ENCODE measurements around the gene PRPF31. TPM values are rescaled to one million over a fixed set of nuclear protein-coding genes. Genes with fewer than 3 reads are reported as not detected.
A peak's percentile ranks its signal among the peaks of the same experiment; 100 is the strongest.

PRPF31 gene
- total RNA-seq, 1 donor from 2014 or later = 24.0 TPM

DNA sequence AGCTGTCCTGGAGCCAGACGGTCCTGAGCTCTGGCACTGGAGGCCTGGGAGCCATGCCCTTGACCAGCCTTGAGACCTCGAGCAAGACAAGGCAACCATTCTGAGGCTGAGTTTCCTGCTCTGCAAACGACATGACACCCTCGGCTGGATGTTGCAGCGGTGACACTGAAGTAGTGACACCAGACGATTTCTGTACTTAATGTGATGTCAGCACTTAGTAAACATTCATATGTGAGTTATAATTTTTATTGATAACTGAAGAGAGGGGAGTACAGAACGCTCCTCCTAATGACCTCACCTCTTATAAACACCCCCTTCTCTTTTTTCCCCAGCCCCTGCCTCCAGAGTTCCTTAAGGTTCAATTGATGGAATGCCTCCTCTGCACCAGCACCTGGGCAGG lies 7.1 kb upstream of the PRPF31 start:
- no peak for DNase-seq

DNA sequence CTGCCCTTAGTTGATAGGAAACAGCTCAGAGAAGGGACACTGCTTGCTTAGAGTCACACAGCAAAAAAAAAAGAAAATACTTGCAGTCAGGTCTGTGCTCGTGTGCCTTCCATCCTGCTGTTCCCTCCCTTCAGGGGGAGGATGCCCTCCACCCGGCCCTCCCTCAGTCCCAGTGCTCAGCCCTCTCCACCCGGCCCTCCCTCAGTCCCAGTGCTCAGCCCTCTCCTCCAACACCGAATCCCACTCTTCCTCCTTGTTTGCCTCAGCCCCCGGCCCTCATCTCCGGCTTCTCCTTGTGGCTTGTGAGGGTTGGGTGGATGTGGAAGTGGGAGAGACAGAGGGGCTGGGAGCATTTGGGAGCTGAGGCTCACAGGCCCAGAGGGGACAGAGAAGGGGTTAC lies 5.9 kb upstream of the PRPF31 start:
- no peak for DNase-seq

DNA sequence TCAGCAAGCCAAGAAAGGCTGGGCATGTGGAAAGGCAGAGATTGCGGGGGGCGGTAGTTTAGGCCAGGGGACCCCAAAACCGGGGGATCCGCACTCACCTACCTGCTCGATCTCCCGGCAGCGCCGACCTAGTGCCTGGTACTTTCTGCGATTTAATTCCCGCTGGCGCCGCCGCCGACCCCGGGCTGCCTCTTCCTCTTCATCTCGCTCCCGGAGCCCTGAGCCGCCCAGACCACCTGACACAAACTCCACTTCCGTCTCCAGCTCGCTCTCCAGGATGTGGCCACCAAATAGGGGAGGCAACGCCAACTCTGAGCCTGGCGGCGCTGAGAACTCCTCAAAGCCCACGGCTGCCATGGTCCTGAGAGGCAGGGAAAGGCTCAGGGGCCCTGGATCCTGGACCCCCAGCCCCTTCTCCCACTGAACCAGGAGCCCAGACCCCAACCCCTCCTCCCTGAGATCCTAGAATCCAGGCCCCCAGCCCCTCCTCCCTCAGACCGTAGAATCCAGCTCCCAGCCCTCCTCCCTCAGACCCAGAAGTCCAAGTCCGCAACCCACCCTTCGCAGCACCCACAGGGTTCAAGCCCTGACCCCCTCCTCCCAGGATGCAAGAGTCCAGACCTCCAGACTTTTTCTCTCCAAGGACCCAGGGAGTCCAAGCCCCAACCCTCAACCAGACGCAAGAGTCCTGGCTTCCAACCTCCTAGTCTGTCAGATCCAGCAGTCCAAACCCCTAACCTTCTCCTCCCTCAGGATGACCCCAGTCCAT lies 1.0 kb upstream of the PRPF31 start:
- DNase-seq = peak; percentile 9

DNA sequence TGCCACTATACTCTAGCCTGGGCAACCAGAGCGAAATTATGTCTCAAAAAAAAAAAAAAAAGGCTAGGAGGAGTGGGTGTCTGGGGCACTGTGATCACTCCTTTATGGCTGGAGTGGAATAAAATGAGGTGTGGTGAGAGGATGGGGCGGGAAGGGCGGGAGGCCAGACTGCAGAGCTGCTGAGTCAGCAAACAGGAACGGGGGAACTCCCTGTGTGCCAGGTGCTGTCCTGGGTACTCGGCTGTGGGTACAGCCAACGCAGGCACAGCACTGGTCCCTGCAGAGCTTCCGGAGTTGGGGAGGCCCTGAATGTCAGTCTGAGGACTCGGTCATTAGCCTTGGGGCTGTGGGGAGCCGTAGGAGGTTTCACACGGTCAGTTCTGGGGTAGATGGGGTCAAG lies 5.7 kb downstream of the PRPF31 start:
- no peak for DNase-seq

DNA sequence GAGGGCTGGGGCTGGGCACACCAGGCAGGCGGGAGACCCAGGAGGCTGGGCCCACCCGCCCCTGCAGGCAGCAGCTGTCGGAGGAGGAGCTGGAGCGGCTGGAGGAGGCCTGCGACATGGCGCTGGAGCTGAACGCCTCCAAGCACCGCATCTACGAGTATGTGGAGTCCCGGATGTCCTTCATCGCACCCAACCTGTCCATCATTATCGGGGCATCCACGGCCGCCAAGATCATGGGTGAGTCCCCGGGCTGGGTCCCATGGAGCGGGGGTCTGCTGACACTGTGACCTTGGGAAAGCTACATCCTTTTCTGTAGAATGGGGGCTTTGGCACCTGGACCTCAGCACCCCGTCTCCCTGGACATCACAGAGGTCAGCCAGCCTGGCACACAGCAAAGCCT lies 8.1 kb downstream of the PRPF31 start:
- DNase-seq = no peak

DNA sequence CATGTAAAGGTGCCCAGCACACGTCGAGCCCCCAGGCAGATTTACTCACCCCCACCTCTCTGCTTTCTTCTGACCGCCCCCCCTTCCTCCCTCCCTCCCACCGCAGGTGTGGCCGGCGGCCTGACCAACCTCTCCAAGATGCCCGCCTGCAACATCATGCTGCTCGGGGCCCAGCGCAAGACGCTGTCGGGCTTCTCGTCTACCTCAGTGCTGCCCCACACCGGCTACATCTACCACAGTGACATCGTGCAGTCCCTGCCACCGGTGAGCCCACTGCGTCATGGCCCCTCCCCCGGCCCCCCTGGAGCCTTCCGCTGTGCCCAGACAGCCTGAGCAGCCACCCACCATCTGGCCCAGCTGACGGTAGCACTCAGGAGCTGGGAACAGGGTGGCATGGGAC lies 8.8 kb downstream of the PRPF31 start:
- no peak for DNase-seq

DNA sequence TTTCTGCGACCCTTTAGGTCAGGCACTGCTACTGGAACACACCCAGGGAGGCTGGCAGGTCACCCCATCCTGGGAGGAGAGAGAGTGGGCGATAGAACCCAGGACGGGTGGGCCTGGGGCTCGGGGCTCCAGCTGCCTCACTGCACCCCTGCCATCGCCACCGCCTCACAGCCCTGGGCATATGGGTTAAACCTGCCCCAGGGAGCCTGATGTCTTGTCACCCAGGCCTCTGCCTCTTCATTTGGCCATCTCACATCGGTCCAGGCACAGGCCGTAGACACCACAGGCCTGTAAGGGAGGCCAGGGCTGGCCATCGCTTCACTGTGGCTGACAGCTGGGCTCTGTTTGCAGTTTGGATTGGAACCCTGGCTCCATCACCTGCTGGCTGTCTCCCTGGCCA lies 10.2 kb downstream of the PRPF31 start:
- DNase-seq = no peak

DNA sequence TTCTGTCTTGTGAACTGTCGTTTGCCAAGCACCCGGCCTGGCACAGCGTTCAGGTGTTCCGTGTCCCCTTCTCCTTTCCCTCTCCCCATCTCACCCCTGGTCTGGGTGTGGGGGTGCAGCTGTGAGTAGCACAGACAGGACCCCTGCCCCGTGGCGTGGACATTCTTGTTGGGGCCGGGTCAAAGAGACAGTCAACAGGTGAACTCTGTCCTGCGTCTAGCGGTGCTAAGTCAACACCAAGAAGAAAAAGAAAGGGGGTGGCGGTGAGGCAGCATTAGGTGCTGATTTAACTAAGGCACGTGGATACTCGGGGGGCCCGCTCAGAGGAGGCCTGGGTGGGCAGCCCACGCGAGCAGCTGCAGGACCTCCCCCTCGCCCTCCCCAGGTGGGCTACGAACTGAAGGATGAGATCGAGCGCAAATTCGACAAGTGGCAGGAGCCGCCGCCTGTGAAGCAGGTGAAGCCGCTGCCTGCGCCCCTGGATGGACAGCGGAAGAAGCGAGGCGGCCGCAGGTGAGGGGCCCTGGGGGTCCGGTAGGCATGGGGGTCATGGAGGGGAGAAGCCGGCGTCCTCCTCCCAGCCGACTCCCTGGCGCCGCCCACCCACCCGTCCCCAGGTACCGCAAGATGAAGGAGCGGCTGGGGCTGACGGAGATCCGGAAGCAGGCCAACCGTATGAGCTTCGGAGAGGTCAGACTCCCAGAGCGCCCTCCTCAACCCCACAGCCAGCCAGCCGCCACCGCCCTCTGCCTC lies 12.3 kb downstream of the PRPF31 start:
- no peak for DNase-seq

DNA sequence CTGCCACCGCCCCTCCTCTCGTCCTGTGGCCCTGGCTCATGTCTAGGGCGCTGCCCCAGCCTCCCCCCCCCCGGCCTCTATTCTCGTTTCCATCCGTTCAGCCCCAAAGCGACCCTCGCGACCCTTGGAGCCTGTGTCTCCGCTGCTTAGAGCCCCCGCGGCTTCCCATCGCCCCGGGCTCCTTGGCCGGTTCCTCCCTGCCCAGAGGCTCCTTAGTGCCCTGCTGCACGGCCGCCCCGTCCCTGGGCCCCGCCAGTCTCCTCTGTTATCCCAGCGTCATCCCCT lies 12.8 kb downstream of the PRPF31 start:
- DNase-seq = no peak

DNA sequence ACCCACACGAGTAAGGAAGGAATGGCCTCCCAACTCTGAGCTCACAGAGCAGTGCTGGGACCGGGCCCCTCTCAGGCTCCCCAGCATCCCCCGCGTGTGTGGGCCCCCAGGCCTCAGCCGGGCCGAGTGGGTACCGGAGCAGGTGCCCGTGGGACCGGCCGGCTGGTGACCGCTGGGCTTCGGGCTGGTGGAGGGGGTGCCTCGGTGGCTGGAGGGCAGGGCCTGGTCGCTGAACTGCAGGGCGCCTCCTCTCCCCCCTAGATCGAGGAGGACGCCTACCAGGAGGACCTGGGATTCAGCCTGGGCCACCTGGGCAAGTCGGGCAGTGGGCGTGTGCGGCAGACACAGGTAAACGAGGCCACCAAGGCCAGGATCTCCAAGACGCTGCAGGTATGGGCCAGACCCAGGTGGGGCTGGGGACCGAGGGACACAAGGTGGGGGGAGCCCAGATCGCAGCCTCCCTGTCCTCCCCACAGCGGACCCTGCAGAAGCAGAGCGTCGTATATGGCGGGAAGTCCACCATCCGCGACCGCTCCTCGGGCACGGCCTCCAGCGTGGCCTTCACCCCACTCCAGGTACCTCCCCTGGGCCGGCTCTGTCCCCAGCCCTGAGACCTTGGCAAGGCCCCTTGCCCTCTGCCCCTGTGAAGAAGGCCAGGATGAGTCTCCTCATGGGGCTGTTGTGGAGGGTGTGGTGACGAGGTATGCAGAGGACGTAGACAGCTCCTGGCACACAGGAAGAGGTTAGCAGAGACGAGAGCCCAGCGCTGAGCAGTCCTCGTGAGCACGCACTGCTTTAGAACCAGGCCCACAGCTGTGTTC lies 13.5 kb downstream of the PRPF31 start:
- no peak for DNase-seq

DNA sequence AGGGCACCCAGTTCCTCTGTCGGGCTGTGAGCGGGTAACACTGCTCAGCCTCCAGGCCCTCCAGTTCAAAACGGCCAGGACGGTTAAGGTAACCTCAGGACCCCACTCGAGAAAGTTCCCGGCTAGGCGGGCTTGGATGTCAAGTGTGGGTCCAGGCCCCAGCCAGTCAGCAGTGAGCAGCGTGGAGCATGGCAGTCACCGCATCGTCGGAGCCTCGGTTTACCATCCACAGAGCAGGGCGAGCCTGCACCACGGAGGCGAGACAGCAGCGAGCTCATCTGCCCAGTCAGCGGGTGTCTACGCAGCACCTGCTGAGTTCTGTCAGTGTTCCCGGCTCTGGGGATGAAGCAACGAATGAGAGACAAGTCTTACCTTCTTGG lies 14.1 kb downstream of the PRPF31 start:
- no peak for DNase-seq

DNA sequence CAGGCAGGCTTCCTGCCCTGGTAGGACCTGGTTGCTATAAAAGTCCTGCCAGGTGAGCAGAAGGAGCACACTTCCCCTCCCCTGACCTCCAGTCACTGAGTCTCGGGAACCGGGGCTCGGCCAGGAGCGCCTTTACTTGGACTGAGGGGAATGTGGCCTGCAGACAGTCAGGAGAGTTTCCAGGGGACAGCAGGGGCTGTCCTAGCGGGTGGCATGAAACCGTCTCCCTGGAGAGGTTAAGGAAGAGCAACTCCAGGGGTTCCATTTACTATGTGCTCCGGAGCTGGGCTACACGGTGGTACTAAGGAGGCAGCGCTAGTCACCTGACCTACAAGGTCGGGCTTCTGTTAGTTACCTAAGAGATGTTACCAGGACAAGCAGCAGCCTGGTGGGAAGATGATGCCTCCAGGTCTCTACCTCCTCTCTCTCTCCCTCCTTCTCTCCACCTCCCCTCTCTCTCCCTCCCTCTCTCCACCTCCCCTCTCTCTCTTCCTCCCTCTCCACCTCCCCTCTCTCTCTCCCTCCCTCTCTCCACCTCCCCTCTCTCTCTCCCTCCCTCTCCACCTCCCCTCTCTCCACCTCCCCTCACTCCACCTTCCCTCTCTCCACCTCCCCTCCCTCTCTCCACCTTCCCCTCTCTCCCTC lies 17.9 kb downstream of the PRPF31 start:
- DNase-seq = no peak

DNA sequence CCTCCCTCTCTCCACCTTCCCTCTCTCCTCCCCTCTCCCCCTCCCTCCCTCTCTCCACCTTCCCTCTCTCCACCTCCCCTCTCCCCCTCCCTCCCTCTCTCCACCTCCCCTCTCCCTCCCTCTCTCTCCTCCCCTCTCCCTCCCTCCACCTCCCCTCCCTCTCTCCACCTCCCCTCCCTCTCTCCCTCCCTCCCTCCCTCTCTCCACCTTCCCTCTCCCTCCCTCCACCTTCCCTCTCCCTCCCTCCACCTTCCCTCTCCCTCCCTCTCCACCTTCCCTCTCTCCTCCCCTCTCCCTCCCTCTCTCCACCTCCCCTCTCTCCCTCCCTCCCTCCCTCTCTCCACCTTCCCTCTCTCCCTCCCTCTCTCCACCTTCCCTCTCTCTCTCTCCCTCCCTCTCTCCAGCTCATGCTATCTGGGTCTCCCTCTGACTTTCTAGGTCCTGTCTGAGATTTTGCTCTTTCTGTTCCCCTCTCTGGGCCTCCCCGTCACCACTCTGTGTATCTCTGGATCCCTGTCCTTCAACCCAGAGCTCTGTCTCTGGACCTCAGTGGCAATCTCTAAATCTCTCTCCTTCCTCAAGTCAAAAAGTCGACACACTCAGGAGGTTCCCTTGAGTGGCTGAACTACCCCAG lies 18.5 kb downstream of the PRPF31 start:
- DNase-seq = no peak

DNA sequence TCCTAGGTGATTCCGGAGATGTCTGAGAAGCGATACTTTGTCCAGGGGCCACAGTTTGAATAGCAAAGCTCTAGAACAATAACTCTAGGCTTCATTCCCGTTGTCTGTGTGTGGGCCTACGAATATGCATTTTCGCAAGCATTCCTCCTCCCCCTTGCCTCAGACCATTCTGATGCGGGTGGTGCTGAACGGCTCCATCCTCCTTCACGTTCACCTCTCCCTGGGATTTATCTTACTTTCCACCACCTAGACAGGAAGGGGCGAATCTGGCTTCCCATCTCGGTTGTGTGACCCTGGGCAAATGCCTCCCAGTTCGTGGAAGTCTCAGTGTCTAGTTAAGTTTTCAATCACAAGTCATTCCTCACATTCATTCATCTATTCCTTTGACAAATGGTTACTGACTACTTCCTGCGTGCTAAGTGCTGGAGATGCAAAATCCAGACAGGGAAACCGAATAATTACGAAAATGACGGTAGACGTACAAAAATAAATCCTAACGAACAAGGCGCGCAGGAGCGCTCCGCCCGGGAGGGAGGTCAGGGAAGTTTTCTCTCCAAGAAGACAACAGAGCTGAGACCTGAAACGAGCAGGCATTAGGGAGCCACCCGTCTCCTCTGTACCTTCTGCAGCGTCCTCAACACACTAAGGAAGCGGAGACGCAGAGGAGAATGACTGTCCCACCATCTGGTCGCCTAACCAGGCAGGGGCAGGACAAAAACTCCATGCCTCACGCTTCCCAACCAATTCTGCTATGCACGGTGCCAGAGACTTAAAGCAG lies 20.7 kb downstream of the PRPF31 start:
- DNase-seq = no peak

DNA sequence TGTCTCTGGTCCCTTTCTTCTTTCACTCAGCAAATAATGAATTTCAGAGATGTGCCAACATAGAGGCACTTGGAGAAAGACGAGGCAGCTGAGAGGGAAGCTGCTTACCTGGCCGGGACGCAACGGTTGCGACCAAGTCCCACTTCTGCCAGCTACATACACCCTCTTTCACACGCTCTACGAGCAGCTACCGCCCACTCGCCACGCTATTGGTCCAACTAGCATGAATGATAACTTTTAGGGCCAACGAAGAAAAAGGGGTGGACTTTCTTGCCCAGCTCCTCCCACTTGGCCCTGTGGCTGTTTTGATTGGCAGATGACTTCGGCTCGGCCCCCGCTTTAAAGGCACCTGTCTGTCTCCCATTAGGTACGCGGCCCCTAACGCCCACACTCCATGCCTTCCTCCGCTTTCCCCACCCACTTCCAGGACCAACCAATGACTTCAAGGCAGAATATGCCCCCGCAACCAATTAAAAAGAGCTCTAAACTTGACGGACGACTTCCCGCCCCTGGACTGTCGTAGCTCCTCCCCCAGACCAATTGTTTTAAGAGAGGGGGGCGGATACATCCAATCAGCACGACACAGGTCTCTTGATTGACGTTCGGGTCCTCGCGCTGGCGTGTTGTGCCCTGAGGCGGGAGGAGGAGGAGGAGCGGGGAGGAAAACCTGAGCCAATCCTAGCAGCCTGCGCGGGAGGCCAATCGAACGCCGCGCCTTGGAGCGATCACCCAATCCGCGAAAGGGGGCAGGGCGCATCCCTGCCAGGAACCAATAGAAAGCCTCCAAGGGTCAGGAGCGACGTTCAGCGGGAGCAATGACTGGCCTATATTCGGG lies 21.5 kb downstream of the PRPF31 start:
- peak; percentile 100 for DNase-seq

DNA sequence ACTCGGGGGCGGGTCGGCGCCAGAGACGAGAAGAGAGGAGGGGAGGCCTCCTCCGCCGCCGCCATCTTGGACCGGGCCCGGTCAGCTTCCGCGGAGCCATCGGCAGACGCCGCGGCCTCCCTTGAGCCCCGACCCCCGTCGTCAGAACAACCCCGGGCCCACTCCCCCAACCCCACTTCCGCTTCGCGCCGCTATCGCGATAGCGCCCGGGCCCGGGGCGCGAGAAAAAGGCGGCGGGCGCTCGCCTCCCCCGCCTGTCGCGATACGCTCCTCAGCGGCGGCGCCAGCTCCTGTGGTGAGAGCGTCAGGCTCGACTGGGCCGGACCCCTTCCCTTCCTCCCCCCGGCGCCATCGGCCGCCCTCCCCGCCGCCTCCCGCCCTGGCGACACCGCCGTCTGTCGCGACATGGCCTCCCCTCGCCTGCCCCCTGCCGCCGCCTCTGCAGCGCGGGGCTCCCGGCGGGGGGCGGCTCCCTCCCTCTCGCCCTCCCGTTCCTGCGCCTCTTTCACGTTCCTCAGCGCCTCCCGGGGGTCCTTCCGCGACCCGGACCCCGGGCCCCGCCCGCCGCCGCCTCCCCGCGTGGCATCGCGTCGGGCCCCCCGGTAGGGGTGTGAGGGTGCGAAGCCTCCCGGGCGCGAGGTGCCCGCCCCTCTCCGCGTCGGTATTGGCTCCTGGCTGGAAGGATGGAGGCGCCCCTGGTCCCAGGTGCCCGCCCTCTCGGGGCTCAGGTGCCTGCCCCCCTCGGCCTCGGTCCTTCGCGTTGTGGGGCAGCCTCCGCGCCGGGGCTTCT lies 22.3 kb downstream of the PRPF31 start, which contains the start of gene CNOT3:
CNOT3 (plus strand) TSS at position 64 of the 790 bp plus-strand sequence. CDS start 5,217 bp downstream, outside the sequence.
- no peak for DNase-seq

DNA sequence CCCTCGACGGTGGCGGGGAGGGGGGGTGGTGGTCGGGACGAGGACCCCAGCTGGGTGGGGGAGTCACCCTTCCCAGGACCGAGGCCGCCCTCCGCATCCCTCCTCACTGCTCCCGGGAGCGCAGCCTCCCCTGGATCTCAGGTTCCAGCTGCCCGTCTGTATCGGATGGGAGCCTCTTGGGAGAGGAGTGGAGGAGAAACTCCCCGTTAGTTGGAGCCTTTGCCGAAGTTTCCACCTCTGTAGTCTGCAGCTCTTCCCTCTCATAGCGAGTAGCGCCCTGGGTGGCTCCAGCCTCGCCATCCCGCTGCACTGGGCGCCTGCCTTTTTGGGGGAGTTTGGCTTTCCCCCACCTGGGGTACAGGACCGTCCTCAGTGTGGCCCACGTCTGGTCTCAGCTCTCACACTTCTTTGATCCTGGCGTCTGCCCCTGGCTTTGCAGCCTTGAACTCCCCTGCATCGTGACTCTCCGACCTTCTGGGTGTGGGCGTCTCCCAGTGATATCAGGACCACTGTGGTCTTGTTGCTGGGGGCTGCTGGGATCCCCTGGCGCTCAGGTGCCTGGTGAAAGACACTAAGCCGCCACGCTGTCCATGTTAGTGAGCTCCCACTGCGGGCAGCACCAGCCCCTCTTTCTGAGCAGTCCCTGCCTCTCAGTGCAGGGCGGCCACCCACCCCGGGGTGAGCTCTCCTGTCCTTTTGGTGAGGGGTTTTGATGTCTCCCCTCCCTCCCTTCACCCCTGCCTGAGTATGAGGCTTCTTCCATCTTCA lies 23.1 kb downstream of the PRPF31 start:
- no peak for DNase-seq

DNA sequence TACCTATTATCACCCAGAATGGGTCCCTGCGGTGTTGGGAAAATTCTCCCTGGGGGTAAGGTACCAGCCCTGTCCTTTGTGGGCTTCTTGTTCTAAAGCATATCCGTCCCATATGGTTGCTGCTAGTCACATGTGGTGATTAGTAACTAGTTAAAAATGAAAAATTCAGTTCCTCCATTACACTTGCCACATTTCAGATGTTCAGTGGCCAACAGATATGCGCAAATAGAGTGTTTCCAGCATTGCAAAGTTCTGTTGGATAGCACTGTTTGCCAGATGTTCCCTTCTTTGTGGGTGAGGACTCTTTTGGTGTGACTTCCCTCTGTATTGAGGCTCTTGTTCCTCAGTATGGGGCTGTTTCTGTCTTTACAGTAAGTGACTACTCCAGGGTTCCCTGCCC lies 25.8 kb downstream of the PRPF31 start:
- DNase-seq = no peak
